GM12801 (cell line): ENCODE data around the gene PHPT1.

Experiments used
- CTCF ChIP-seq: IDR thresholded peaks from one replicate; pipeline ENCODE4 v1.5.1; 2011; ENCODE audit warnings: control low read depth; ENCODE audit not compliant: insufficient read length; ENCODE audit errors: extremely low read depth

Gene PHPT1

GRCh38 chr9:136806067-136806466 is 43.1 kb upstream of the PHPT1 start:
- TF ChIP-seq CTCF, result no peak

GRCh38 chr9:136806631-136807201 is 42.5 kb upstream of the PHPT1 start:
- TF ChIP-seq CTCF, result no peak

GRCh38 chr9:136807281-136808074 is 41.7 kb upstream of the PHPT1 start, which contains the start of gene RABL6:
Gene RABL6, plus strand, starts transcription at chr9:136807948. Its CDS starts 249 bp downstream, at chr9:136808197.
- no peak for TF ChIP-seq CTCF

- no peak for TF ChIP-seq CTCF
These were observed 41.0 kb upstream of the PHPT1 start for GRCh38 chr9:136808075-136808805.

GRCh38 chr9:136808806-136809158 is 40.4 kb upstream of the PHPT1 start:
- TF ChIP-seq CTCF, result no peak

- TF ChIP-seq CTCF, result no peak
These were observed 34.3 kb upstream of the PHPT1 start for GRCh38 chr9:136814725-136815421.

- TF ChIP-seq CTCF, result no peak
These were observed 33.8 kb upstream of the PHPT1 start for GRCh38 chr9:136815422-136815782.
